Transverse colon (tissue), 4 donors: Measurements from ENCODE around the gene PRMT2.

ENCODE experiments used
- CTCF ChIP-seq, 5 experiments: fragments of 200-600 bp in 3 of 5; fragments of 450-650 bp in 2 of 5; sonication (generic) in 3 of 5; IDR thresholded peaks; 1 replicate in 2 of 5; 2 replicates in 3 of 5; pipeline ENCODE4 v1.5.1; 2016 to 2017; ENCODE audit warnings: antibody characterized with exemption in 5 of 5, inconsistent platforms in 3 of 5, mild to moderate bottlenecking in 2 of 5, moderate library complexity in 1 of 5
- EP300 ChIP-seq: sonication (generic); formaldehyde crosslinking; IDR thresholded peaks from one replicate; pipeline ENCODE4 v1.6.1; 2017; ENCODE audit warnings: antibody characterized with exemption, low read depth
- POLR2A ChIP-seq: fragments of 450-650 bp; IDR thresholded peaks from one replicate; pipeline ENCODE4 v1.6.1; 2016; ENCODE audit warnings: antibody characterized with exemption, mild to moderate bottlenecking, moderate library complexity
- POLR2AphosphoS5 ChIP-seq, 3 donors: sonication (generic); formaldehyde crosslinking; IDR thresholded peaks; one replicate each; pipeline ENCODE4 v1.6.1; 2016; ENCODE audit warnings: antibody characterized with exemption in 3 of 3

GRCh38 chr21:46662765-46663500 is 27.5 kb downstream of the PRMT2 start:
- TF ChIP-seq CTCF (IDR thresholded peaks at IDR 0.05) (no peak), EP300 (no peak), POLR2AphosphoS5 (IDR thresholded peaks at IDR 0.05) (no peak), POLR2A (no peak)
